Embryonic facial prominence (tissue), 1 donor: ENCODE measurements around the gene CLK3.
"Not testable (repeated sequence)": the region's sequence is repeated elsewhere in the genome, so short reads cannot be mapped to it uniquely, and the experiment has no call there.

ENCODE experiments used
- DNase-seq: peaks from one replicate; pipeline ENCODE4 v3.0.0-alpha.2; 2016; ENCODE audit errors: extremely low spot score

The CLK3 gene

DNA sequence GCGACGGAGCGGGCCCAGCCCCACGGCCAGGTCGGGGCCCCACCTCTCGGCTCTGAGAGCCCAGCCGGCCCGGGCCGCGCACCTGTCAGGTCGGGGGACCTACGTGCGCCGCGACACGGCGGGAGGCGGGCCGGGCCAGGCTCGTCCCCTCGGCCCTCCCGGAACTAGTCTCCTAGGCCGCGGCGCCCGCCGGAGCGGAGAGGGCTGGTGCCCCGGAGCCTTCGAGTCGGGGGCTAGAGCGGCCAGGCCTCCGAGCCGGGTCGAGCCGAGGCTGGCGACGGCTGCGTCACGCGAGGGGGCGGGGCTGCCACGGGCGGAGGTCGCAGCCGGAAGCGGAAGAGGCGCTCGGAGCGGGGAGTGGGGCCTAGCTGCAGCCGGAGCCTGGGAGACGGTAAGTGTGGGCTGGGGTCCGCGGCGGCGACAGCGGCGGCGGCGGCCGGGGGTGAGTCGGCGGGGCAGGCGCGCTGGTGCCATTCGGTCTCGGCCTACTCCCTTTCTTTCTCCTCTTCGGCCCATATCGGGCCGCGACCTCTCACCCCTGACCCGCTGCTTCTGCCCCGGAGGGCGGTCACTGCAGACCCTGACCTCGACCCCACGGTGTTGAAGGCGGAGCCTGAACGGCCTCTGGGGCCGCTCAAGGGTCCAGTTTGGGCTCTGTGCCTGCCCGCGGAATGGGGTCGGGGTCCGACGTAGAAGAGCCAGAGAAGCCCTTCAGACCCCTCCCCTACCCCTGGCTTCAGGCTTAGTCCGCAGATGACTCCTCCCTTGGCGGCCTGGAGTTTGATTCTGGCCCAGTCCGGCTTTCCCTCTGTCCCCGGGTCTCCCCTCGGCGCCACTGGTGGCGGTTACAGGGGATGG, at the start of gene CLK3:
TSS of gene CLK3 (plus strand) at position 329 of the 858 bp plus-strand sequence. CDS start 3,361 bp downstream, outside the sequence.
- DNase-seq = peak; percentile 88

DNA sequence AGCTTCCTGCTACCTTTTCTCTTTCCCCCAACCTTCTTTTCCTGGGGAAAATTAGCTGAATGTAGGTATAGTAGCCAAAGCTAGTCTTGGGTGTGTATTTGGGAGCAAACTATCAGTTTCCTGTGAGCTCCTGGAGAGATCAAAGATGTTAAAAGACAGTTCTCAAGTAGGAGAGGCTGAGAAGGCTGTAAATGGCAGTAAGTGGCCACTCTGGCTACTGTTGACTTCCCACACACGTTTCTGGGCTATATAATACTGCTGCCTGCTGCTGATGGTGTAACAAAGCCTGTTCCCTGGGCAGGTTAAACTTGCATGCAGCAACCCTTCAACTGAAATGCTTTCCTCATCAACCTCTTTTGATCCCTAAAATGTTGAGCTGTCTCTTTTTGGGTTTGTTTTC, 47.0 kb upstream of the CLK3 start:
- no peak for DNase-seq

DNA sequence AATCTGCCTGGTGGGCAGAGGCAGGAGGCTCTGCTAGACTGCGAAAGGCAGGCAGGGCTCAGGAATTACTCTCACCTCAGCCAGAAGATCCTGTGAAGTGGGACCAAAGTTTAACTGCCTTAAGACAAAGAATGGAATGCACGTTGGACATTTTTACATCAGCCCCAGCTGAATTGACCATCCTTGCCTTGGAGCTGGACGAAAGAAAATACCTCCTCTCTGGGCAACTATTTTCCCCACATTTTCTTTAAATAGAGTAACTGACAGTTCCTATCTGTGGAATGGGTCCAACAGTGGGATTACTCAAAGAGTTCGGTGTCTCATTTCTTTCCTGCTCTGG, 45.9 kb upstream of the CLK3 start:
- no peak for DNase-seq

DNA sequence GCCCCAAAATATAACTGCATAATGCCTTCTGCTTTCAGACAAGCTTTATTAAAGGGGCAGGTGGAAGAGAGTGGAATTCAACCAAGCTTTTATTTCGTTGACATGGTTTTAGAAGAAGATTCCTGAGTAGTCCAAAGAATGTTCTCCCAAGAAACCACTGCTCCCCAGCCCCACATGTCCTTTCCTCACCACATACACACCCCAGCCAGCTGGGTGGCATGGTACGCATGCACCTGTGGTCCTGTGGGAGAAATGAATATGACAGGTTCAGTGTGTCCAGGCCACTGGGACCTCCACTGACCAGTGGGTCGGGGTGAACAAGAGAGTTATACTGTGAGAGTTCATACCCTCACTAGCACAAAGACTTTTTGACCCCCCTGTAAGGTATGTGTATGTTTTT, 44.4 kb upstream of the CLK3 start:
- DNase-seq = no peak

DNA sequence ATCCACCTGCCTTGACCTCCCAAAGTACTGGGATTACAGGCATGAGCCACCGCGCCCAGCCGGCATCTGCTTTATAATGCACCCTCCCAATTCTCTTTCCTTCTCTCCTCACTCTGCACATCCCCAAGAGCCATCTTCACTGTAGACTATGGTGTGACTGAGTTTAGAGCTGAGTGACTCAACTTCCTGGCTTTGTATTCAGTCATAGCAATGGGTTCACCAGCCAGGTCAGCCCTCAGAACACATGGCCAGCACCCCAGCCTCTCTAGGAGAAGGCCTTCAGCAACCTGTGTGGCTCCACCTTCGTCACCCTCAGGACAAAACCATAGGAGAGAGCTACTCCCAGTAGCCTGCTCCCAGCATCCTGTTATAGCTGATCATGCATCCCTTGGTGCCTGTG, 41.6 kb upstream of the CLK3 start:
- DNase-seq = no peak

DNA sequence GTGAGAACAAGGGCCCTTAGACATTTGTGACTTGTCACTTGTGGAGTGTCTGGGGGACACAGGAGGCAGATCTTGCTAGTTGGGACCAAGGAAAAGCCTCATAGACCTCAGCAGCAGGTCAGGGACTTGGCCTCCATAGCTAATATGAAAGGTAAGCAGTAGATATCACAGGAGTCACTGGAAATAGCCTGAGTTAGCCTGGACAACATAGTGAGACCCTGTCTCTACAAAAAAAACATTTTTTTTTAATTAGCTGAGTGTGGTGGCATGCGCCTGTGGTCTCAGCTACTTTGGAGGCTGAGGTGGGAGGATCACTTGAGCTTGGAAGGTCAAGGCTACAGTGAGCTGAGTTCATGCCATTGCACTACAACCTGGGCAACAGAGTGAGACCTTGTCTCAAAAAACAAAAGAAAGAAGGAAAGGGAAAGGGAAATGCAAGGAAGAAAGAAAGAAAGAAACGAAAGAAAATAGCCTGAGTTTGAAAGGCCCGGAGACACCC, 37.1 kb upstream of the CLK3 start:
- DNase-seq = no peak

DNA sequence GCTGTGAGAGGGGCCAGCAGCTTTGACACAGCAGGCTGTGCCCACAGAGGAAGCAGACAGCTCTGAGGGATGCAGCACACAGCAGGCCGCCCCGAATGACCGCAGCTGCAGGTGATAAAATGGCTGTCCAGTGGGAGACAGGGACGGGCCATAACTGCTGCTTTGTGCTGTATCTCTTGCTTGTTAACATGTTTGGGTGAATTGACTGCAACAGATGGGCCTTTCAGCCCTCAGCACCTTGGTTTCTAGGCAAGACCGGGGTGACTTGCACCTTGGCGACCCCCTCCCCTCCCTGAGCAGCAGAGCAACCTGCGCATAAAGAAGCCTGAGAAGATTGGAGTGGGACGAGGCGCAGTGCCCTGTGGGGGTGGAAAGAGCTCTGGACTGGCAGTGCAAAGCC, 36.6 kb upstream of the CLK3 start:
- no peak for DNase-seq

DNA sequence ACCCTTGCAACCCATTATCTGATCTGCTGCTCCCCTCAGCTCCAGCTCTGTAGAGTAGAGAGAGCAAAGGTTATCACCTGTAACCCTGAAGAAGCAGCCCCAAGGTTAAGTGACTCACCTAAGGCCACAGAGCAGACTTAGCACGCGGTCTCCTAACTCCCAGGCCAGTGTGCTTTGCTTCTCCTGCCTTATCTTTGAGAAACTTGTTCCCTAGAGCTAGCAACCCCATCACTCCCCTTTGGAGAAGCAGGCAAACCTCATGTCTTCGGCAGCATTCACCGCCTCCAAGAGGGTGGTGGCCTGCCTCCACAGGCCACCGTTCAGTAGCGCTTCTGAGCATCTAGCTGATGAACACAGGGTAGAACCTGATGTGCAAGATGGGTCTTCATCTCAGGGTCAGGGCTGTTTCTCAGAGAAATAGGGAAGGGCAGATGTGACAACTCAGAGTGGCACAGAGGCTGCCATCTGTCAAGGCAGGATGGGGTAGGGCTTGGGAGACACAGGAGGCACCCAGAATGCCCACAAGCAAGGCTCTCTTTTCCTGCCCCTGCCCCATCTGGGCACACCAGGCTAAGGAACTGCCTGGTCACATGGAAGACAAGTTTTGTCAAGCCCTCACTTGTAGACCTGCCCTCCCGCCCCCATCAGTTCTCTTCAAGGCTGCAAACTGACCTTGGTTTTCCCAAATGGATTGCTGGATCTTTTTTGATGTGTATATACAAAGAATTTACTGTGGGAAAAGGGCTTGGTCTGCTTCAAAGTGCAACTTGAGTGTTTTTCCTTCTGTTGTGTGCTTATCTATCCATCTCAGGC, 34.9 kb upstream of the CLK3 start:
- no peak for DNase-seq

DNA sequence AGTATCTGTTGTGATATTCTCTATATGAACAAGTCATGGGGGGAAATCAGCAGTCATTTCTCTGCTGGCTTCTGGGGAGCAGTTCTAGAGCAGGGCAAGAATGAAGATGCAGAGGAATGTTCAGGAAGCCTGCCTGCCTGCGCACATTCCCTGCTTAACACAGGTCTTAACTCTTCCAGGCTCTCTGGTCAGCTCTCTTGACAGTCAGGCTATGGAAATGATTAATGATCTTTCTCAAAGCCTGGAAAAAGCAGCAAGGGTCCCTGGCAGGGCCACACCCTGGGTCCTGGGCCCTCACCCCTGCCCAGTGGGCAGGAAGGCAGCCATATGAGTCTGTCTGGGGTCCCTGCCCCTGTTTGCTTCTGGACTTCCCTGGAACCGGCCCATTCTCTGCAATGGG, 31.4 kb upstream of the CLK3 start:
- DNase-seq = no peak

DNA sequence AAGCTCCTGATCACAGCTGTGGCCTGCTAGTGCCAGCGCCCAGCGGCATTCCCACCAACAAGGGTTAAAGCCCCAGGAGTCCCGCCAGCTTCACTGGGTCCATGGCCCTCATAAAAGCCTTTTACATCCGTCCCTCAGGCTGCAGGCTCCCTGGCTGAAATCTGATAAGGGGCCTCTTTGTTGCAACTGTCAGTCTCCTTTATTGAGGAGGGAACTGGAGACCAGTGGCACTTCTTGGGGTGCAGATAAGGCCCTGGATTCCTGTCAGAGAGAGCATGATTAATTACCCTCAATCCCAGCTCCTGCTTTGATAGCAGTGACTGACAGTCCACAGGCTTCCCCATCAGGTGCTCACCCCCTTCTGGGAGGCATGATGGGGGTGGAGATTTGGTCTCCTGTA, 30.9 kb upstream of the CLK3 start:
- DNase-seq = no peak

DNA sequence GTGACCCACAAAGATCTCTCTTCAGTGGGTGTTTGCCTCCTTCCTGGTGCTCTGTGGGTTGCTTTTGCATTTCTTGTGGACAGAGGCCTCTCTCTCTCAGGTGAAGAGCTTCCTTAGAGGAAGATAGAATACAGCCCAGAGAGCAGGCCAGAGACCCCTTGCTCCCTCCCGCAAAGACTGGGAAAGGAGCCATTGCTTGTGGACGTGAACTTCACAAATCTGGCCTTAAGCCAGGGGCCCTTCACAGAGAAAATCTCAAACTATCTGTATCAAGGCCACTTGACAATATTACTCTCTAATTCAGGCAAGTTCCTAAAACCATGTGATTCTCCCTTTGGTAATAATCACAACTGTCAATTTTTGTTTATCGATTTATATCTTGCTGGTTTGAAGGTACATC, 30.4 kb upstream of the CLK3 start:
- DNase-seq = no peak

DNA sequence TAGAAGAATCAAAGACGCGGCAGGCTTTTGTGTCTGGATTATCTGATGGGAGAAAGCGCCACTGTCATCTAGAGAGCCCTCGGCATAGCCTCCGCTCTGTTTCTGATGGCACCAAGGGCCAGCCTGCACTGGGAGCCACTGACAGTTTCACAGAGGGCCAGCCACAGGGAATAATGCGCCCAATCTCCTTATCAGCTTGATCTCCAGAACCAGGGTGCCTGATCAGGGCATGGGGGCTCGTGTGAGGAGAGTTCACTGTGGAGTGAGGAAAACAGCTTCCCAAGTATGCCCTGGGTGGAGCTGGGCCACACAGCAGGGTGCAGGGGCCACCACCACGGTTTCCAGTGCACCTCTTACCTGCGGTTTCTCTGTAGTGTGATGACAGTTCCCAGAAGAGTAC, 29.8 kb upstream of the CLK3 start:
- DNase-seq = no peak

DNA sequence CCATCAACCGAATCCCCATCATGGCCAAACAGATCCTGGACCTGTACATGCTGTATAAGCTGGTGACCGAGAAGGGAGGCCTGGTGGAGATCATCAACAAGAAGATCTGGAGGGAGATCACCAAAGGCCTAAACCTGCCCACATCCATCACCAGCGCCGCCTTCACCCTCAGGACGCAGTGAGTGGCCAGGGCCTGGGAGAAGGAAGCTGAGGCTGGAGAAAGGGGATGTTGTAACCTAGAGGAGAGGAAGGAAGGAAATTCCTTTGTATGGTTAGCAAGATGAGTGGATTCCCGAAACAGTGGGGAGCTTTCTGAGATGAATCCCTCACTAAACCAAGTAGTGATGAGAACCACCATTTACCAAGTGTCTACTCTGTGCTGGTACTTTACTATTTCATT, 25.8 kb upstream of the CLK3 start:
- DNase-seq = no peak

DNA sequence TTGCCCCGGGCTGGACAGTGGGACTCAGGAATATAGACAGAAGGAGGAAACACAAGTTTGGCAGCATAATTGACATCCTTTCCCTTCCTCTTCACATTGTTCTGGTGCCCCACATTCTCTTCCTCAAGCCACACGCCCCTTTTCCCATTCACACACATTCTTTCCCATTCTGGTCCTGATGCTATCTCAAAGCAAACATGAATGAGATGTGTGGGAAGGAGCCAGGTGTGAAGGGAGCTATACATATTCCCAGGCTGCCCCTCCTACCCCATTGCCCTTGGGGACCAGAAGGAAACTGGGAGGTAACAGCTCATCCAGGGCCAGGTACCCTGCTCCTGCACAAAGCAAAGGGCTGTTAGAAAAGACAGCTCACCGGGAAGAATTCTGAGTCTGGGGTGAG, 23.4 kb upstream of the CLK3 start:
- DNase-seq = no peak

DNA sequence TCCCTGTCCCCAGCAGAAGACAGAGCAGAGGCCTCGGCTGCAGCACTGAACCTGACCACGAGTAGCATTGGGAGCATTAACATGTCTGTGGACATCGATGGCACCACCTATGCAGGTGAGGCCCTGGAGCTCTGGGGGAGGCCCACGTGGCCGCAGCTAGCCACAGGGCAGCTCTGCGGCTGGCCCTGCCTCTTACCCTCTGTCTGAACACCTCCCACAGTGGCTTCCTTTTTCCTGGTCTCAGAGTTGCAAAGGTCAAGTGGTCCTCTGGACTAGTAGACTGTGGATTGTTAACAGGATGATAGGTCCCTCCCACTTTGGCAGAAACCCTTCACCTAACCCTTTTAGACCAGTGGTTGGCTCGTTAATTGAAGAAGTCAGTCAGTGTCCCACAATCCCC, 22.5 kb upstream of the CLK3 start:
- no peak for DNase-seq

DNA sequence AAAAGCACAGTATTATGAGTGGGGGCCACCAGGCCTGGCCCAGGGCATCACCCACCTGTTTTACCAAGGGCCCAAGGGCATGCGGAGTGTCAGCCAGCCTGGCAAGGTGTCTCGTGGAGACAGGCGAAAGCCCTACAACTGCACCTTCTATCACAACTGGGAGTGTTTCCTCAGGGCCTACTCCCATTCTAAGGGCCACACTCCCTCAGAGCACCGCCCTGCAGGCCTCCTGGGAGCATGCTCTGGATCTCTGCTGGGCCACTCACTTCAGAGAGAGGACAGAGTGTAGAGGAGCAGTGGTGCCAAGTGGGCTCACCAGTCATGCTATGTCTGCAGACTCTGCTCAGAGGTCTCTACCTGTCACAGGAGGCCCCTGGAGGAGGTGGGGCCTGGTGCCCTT, 21.2 kb upstream of the CLK3 start:
- DNase-seq = no peak

DNA sequence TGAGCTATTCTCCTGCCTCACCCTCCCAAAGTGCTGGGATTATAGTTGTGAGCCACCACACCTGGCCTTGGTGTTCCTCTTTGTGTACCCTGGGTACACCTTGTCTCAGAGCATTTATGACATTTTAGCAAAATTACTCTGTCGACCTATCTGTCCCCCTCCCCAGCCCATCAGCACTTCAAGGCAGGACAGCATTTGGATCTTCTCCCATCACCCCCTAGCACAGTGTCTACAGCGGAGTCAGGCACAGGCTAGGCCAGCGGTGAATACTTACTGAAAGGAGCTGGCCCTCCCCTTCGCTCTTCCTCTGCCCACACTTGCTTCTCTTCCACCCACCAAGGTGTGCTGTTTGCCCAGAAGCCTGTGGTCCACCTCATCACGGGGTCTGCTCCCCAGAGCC, 20.4 kb upstream of the CLK3 start:
- DNase-seq = no peak

DNA sequence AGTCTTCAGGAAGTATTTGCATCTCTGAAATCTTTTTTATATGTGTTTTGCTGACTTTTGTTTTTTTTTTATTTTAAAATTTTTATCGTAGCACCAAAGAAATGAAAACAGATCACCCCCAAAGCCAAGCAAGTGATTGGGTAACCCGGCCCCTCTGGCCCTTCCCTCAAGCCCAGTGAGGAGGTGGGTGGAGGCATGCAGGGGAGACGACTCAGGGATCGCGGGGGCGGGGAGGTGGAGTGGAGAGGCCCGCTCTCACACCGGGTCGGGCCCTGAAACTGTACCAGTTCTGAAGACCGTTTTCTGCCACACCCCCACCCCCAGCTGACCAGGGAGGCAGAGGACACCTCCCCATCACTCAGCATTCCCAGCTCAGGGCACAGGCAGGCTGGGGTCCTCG, 18.9 kb upstream of the CLK3 start:
- DNase-seq = not testable (repeated sequence)

DNA sequence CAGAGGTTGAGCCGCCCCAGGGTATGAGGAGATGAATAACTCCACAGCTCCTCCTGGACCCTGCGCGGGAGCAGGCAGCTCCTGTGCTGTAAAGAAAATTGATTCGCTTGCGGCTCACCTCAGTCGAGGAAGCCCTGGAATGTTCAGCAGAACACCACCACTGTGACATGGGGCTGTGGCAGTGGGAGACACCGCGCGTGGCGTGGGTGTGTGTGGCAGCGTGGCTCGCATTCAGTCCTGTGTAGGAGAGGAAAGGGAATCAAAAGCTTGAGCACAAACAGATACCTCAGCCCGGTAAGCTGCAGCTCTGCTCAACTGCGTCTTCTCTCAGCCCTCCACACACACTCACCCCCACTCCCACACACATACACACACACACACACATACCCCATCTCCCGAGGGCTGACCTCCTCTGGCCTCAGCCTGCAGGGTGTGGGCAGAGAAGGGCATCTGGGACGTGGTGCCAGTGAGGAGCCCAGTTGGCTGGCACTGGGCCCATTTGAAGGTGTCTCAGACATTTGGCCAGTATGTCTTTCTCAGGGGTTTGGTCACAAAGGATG, 18.4 kb upstream of the CLK3 start:
- not testable (repeated sequence) for DNase-seq

DNA sequence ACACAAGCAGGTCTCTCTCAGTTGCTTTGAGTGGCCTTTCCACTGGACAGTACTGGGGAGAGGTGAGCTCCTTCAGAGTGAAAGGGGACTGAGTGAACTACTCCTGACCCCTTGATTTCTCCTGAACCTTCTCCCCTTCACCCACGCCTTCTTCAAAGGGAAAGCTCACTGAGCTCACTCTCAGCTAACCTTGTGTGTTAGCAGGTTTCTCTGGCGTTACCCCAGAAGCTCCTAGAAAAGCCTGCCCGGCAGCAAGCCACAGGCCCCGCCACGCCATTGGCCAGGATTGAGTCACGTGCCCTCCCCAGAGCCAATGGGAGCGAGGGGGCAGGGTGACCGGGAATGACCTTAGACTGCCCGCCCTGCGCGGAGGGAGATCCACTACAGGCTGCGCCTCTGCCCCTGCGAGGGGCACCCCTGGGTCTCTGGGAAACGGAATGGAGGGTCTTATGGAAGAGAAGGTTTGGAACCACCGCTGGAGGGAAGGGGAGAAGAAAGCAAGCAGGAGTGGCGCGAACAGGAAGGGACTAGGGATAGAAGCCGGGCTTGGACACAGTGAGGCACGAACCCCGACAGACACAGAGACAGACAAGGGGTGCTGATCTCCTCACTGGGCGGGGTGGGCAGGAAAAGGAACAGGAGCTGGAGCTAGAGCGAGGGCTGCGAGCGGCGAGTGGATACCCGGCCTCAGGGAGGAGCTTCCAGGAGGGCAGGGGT, 17.4 kb upstream of the CLK3 start:
- DNase-seq = peak; percentile 53

DNA sequence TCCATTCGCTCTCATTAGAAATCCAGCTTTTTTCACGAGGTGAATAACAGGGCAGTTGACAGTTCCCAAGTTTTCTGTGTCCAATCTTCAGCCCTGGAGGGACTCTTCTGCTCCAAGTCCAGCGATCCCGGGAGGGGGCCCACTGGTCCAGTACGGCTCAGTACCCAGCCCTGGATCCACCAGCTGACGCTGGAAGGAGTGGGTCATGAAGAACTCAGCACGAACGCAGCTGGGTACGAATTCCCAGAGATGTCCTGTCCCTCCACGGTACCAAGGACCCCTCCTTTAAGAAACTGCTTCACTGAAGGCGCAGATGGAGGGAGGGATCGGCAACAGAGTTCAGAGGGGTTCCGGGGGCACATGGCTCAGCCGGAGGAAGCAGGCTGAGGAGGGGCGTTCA, 16.5 kb upstream of the CLK3 start:
- no peak for DNase-seq
